Right lobe of liver (tissue), 4 donors: ENCODE results near the gene SP1.

ENCODE experiments used
- CTCF ChIP-seq, 4 donors: fragments of 200-600 bp in 3 of 4; fragments of 450-650 bp in 1 of 4; IDR thresholded peaks; one replicate each; pipeline versions ENCODE4 v1.5.1 to v1.8.0; 2016 to 2022; ENCODE audit warnings: antibody characterized with exemption in 4 of 4, mild to moderate bottlenecking in 2 of 4
- POLR2A ChIP-seq: fragments of 450-650 bp; IDR thresholded peaks from one replicate; pipeline ENCODE4 v1.6.1; 2017; ENCODE audit warnings: antibody characterized with exemption, mild to moderate bottlenecking
- donor health status: DM: no; HTN: no; CAD: no.
- donor health status: DM: no; HTN: no; CAD: no.
- donor health status: DM: no; HTN: yes; CAD: no.

GRCh38 chr12:53380794-53381730, 1.1 kb downstream of the SP1 start:
- TF ChIP-seq CTCF (IDR thresholded peaks at IDR 0.05) (no peak), POLR2A (no peak)
